ENCODE data around the gene ZCCHC17. TPM values are rescaled to one million over a fixed set of nuclear protein-coding genes. Genes with fewer than 3 reads are reported as not detected.
A peak's percentile ranks its signal among the peaks of the same experiment; 100 is the strongest.

The ZCCHC17 gene
- total and polyA plus RNA-seq, 4 experiments from 2014 or later: 20.2 to 44.5 (median 32.7) TPM

- Histone ChIP-seq H3K36me3 (ENCODE audit: insufficient read depth, low read length) (peaks cover 19% of the 10 kb centered on the region), H3K9me3 (ENCODE audit: control insufficient read depth in 1 of 2, low read length in 2 of 2) (no peaks in the 10 kb centered on the region), H3K4me1 (ENCODE audit: insufficient read depth, low read length) (no peaks in the 10 kb centered on the region), H3K27ac (ENCODE audit: low read depth, low read length) (no peak overlapping the region), H3K27me3 (ENCODE audit: insufficient read depth, low read length) (no peaks in the 10 kb centered on the region), H3K4me3 (ENCODE audit: low read length in 2 of 2) (no peak overlapping the region)
- no peak overlapping the region for H3K27ac Mint-ChIP-seq
- intact Hi-C loops (cut with micrococcal nuclease): no loop called here
- H3K4me1 Mint-ChIP-seq: peaks cover 0 to 2% (median under 1%) of the 10 kb centered on the region in 4 donors
- no peak overlapping the region for H3K4me3 Mint-ChIP-seq
- DNase-seq: no peak
- H3K36me3 Mint-ChIP-seq: peaks cover 56 to 60% of the 10 kb centered on the region in 2 donors
- ChIA-PET POLR2A (ENCODE audit: partially characterized antibody) (no interaction called here), CTCF (ENCODE audit: partially characterized antibody) (no interaction called here)
- H3K9me3 Mint-ChIP-seq: no peaks in the 10 kb centered on the region
- no peaks in the 10 kb centered on the region for H3K27me3 Mint-ChIP-seq
Observed at GRCh38 chr1:31346785-31347184, 50.0 kb downstream of the ZCCHC17 start.

- peak overlapping the region in 1 of 7 donors; percentile 70 for H3K27ac Mint-ChIP-seq
- peaks cover 20% of the 10 kb centered on the region for H3K36me3 ChIP-seq (ENCODE audit: insufficient read depth, low read length)
Observed at GRCh38 chr1:31348449-31348848, 51.6 kb downstream of the ZCCHC17 start.

GRCh38 chr1:31354283-31354682 lies 57.5 kb downstream of the ZCCHC17 start:
- Mint-ChIP-seq H3K27ac (no peak overlapping the region), H3K36me3 (peaks cover 52 to 65% of the 10 kb centered on the region in 2 donors), H3K9me3 (no peaks in the 10 kb centered on the region), H3K27me3 (no peaks in the 10 kb centered on the region), H3K4me1 (no peaks in the 10 kb centered on the region), H3K4me3 (no peak overlapping the region)
- Histone ChIP-seq H3K4me3 (ENCODE audit: low read length in 2 of 2) (no peak overlapping the region), H3K4me1 (ENCODE audit: insufficient read depth, low read length) (no peaks in the 10 kb centered on the region), H3K36me3 (ENCODE audit: insufficient read depth, low read length) (peaks cover 23% of the 10 kb centered on the region), H3K9me3 (ENCODE audit: control insufficient read depth in 1 of 2, low read length in 2 of 2) (no peaks in the 10 kb centered on the region), H3K27me3 (ENCODE audit: insufficient read depth, low read length) (no peaks in the 10 kb centered on the region), H3K27ac (ENCODE audit: low read depth, low read length) (no peak overlapping the region)
- CTCF ChIA-PET (ENCODE audit: partially characterized antibody): no interaction called here
- POLR2A ChIA-PET (ENCODE audit: partially characterized antibody): no interaction called here
- intact Hi-C loops (cut with micrococcal nuclease): no loop called here
- no peak for DNase-seq

More at GRCh38 chr1:31348449-31348848, 51.6 kb downstream of the ZCCHC17 start:
- CTCF ChIA-PET (ENCODE audit: partially characterized antibody): no interaction called here
- Histone ChIP-seq H3K4me1 (ENCODE audit: insufficient read depth, low read length) (no peaks in the 10 kb centered on the region), H3K27ac (ENCODE audit: low read depth, low read length) (no peak overlapping the region), H3K4me3 (ENCODE audit: low read length in 2 of 2) (no peak overlapping the region), H3K9me3 (ENCODE audit: control insufficient read depth in 1 of 2, low read length in 2 of 2) (no peaks in the 10 kb centered on the region), H3K27me3 (ENCODE audit: insufficient read depth, low read length) (no peaks in the 10 kb centered on the region)
- Mint-ChIP-seq H3K4me3 (no peak overlapping the region), H3K9me3 (no peaks in the 10 kb centered on the region), H3K4me1 (peaks cover 0 to 1% (median 0%) of the 10 kb centered on the region in 4 donors), H3K27me3 (no peaks in the 10 kb centered on the region), H3K36me3 (peaks cover 55 to 65% of the 10 kb centered on the region in 2 donors)
- POLR2A ChIA-PET (ENCODE audit: partially characterized antibody): no interaction called here
- intact Hi-C loops (cut with micrococcal nuclease): no loop called here
- DNase-seq: no peak

GRCh38 chr1:31356427-31356826 lies 59.6 kb downstream of the ZCCHC17 start:
- Mint-ChIP-seq H3K4me3 (no peak overlapping the region), H3K4me1 (no peaks in the 10 kb centered on the region), H3K9me3 (no peaks in the 10 kb centered on the region), H3K36me3 (peaks cover 41 to 62% of the 10 kb centered on the region in 2 donors), H3K27ac (no peak overlapping the region), H3K27me3 (no peaks in the 10 kb centered on the region)
- H3K4me3 ChIP-seq (ENCODE audit: low read length in 2 of 2): no peak overlapping the region
- no peak overlapping the region for H3K27ac ChIP-seq (ENCODE audit: low read depth, low read length)
- peaks cover 15% of the 10 kb centered on the region for H3K36me3 ChIP-seq (ENCODE audit: insufficient read depth, low read length)
- DNase-seq: no peak
- POLR2A ChIA-PET (ENCODE audit: partially characterized antibody): no interaction called here
- no peaks in the 10 kb centered on the region for H3K4me1 ChIP-seq (ENCODE audit: insufficient read depth, low read length)
- H3K9me3 ChIP-seq (ENCODE audit: control insufficient read depth in 1 of 2, low read length in 2 of 2): no peaks in the 10 kb centered on the region
- intact Hi-C loops (cut with micrococcal nuclease): no loop called here
- CTCF ChIA-PET (ENCODE audit: partially characterized antibody): no interaction called here
- H3K27me3 ChIP-seq (ENCODE audit: insufficient read depth, low read length): no peaks in the 10 kb centered on the region

DNA sequence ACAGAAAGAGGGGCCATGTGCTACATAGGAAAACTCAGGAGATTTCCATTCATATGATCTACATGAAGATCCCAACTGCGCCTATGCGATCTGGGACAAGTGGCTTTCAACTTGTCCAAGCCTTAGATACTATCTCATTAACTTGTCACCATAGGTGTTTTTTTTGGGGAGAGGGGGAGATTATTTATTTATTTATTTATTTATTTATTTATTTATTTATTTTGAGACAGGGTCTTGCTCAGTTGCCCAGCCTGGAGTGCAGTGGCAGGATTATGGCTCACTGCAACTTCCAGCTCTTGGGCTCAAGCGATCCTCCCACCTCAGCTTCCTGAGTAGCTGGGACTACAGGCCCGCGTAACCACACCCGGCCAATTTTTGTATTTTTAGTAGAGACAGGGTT lies 64.8 kb downstream of the ZCCHC17 start:
- Mint-ChIP-seq H3K4me1 (no peaks in the 10 kb centered on the region), H3K36me3 (peaks cover 50 to 65% of the 10 kb centered on the region in 2 donors), H3K27me3 (no peaks in the 10 kb centered on the region), H3K9me3 (no peaks in the 10 kb centered on the region), H3K27ac (no peak overlapping the region), H3K4me3 (no peak overlapping the region)
- H3K9me3 ChIP-seq (ENCODE audit: control insufficient read depth in 1 of 2, low read length in 2 of 2): no peaks in the 10 kb centered on the region
- no peak for DNase-seq
- H3K27me3 ChIP-seq (ENCODE audit: insufficient read depth, low read length): no peaks in the 10 kb centered on the region
- intact Hi-C loops (cut with micrococcal nuclease): no loop called here
- H3K36me3 ChIP-seq (ENCODE audit: insufficient read depth, low read length): peaks cover 28% of the 10 kb centered on the region
- no peak overlapping the region for H3K27ac ChIP-seq (ENCODE audit: low read depth, low read length)
- ChIA-PET CTCF (ENCODE audit: partially characterized antibody) (interaction anchor here (1.1 kb wide), 1 partner anchor 12 kb away, joined by 3 read pairs; no protein-coding TSS in a partner anchor), POLR2A (ENCODE audit: partially characterized antibody) (no interaction called here)
- H3K4me1 ChIP-seq (ENCODE audit: insufficient read depth, low read length): no peaks in the 10 kb centered on the region
- no peak overlapping the region for H3K4me3 ChIP-seq (ENCODE audit: low read length in 2 of 2)

DNA sequence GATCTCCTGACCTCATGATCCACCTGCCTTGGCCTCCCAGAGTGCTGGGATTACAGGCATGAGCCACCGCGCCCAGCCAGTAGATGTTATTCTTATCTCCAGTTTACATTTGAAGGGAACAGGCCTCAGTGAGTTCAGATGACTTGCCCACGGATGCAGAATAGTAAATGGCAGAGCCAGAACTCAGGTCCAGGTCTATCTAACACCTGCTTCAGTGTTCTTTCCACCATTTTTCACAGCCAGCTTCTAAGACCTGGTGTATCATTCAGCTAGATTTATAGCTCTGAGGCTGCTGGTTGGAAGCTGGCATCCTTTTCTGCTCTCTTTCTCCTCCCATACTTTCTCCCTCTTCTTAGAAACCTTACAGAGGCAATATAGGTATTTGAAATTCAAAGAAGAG lies 65.2 kb downstream of the ZCCHC17 start:
- H3K36me3 ChIP-seq (ENCODE audit: insufficient read depth, low read length): peaks cover 25% of the 10 kb centered on the region
- H3K27me3 Mint-ChIP-seq: no peaks in the 10 kb centered on the region

DNA sequence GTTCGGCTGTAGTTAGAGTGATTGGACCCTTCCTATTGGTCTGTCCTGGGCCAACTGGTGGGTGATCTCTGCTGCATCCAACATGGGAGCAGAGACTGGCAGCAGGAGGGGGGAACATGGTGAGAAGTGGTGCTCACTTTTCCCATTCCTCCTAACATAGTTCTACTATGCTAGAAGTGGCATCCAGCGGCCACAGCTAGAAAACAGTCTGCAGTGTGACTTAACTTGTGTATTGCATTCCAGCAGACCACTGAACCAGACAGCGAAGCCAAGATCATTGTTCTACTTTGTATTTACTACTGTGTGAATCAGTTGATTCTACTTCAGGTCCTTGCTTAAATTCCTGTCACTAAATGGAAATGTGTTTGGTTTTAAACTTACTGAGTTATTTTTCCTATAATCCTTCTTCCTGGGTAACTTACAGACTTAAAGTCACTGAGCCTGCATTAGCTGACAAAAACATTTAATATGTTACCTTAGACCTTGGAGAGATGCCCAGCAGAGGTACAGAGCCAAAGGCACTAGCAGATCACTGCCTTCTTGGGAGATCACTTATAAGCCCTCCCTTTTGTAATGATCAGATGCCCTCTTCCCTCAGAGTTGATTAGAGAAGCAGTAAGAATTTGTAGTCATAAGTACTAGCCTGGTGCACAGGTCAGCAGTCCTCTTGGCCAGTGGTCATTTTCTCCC lies 67.9 kb downstream of the ZCCHC17 start:
- Mint-ChIP-seq H3K27me3 (no peaks in the 10 kb centered on the region), H3K4me1 (no peaks in the 10 kb centered on the region), H3K36me3 (peaks cover 37 to 51% of the 10 kb centered on the region in 2 donors), H3K9me3 (no peaks in the 10 kb centered on the region), H3K4me3 (no peak overlapping the region), H3K27ac (no peak overlapping the region)
- ChIA-PET POLR2A (ENCODE audit: partially characterized antibody) (no interaction called here), CTCF (ENCODE audit: partially characterized antibody) (interaction anchor here (0.6 kb wide), 1 partner anchor 57 kb away, joined by 4 read pairs; no protein-coding TSS in a partner anchor)
- Histone ChIP-seq H3K4me3 (ENCODE audit: low read length in 2 of 2) (no peak overlapping the region), H3K4me1 (ENCODE audit: insufficient read depth, low read length) (no peaks in the 10 kb centered on the region), H3K36me3 (ENCODE audit: insufficient read depth, low read length) (peaks cover 23% of the 10 kb centered on the region), H3K9me3 (ENCODE audit: control insufficient read depth in 1 of 2, low read length in 2 of 2) (no peaks in the 10 kb centered on the region), H3K27ac (ENCODE audit: low read depth, low read length) (no peak overlapping the region), H3K27me3 (ENCODE audit: insufficient read depth, low read length) (no peaks in the 10 kb centered on the region)
- intact Hi-C loops (cut with micrococcal nuclease): no loop called here
- no peak for DNase-seq

More for the DNA sequence above, 65.2 kb downstream of the ZCCHC17 start:
- no peaks in the 10 kb centered on the region for H3K9me3 Mint-ChIP-seq
- Histone ChIP-seq H3K4me1 (ENCODE audit: insufficient read depth, low read length) (no peaks in the 10 kb centered on the region), H3K4me3 (ENCODE audit: low read length in 2 of 2) (no peak overlapping the region), H3K27ac (ENCODE audit: low read depth, low read length) (no peak overlapping the region), H3K9me3 (ENCODE audit: control insufficient read depth in 1 of 2, low read length in 2 of 2) (no peaks in the 10 kb centered on the region), H3K27me3 (ENCODE audit: insufficient read depth, low read length) (no peaks in the 10 kb centered on the region)
- intact Hi-C loops (cut with micrococcal nuclease): no loop called here
- peaks cover 50 to 64% of the 10 kb centered on the region in 2 donors for H3K36me3 Mint-ChIP-seq
- ChIA-PET POLR2A (ENCODE audit: partially characterized antibody) (interaction anchor here (1.0 kb wide), 1 partner anchor 10 kb away, joined by 3 read pairs; no protein-coding TSS in a partner anchor), CTCF (ENCODE audit: partially characterized antibody) (no interaction called here)
- DNase-seq: no peak
- no peak overlapping the region for H3K27ac Mint-ChIP-seq
- no peak overlapping the region for H3K4me3 Mint-ChIP-seq
- no peaks in the 10 kb centered on the region for H3K4me1 Mint-ChIP-seq
